GM12865 (cell line): Measurements from ENCODE around the gene HSPA9.

Experiments used
- DNase-seq: peaks from one replicate; pipeline ENCODE4 v3.0.0; 2010; ENCODE audit warnings: low read depth
- H3K4me3 ChIP-seq: 2 replicates; pipeline ENCODE4 v1.5.1; 2011; ENCODE audit warnings: mild to moderate bottlenecking, low read depth, low read length, control low read depth
- CTCF ChIP-seq: IDR thresholded peaks from 2 replicates; pipeline ENCODE4 v1.5.1; 2011; ENCODE audit warnings: low read length, control low read depth, low read depth, inconsistent platforms; ENCODE audit not compliant: insufficient read depth; ENCODE audit errors: missing control alignments

Gene HSPA9

GRCh38 chr5:138563340-138564118, 11.7 kb downstream of the HSPA9 start:
- TF ChIP-seq CTCF = no peak
- DNase-seq = no peak
- H3K4me3 ChIP-seq = no peak overlapping the region

DNA sequence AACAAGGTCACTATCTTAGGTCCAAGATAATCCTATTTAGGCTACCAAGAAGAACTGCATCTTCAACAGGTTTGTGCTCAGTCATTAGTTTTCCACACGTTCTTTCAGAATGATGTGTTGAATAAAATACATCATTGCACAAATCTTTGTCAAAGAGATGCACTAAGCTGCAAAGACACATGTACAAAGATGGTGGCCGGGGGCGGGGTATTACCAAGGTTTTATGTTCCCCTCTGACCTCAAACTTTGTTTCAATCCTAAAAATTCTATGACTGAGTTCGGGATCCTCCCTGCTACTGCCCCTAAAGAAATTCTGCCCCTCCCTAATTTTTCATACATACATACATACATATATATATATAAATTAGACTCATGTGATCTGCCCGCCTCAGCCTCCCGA, 14.2 kb downstream of the HSPA9 start:
- DNase-seq = no peak
- H3K4me3 ChIP-seq = no peak overlapping the region
- TF ChIP-seq CTCF = no peak

DNA sequence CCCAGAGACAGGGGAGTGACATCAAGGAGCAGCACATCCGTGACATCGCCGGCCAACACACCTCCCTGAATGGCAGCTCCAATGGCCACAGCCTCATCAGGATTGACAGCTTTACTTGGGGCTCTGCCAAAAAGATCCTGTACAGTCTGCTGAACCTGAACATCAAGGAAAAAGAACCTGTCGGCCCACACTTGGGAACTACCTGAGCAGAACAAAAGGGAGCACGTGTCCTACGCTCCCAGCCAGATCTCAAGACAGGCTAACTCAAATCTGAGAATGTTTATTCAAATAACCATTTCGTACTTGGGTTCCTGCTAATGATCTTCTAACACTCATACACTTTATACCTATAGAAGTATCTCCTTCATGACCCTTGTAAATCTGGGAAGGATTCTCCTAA, 15.3 kb downstream of the HSPA9 start:
- DNase-seq = no peak
- H3K4me3 ChIP-seq = no peak overlapping the region

DNA sequence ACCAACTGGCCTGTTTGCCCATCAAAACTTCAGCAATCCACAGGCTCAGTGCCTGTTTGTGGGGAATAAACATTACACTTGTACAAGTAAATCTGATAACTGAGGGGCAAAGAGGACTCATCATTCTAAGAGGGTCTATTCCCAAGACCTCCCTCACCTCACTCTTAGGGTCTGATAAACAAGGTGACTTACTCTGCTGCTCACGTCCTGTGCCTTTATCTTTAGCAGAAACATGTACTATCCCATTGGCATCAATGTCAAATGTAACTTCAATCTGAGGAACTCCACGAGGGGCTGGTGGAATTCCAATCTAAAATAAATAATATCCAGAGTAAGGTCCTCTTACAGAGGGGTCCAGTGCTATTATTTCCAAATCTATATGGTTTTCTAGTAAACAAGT, 17.5 kb downstream of the HSPA9 start:
- no peak for DNase-seq
- TF ChIP-seq CTCF = no peak
- no peak overlapping the region for H3K4me3 ChIP-seq

More for the DNA sequence above, 15.3 kb downstream of the HSPA9 start:
- TF ChIP-seq CTCF = no peak

- H3K4me3 ChIP-seq = no peak overlapping the region
- no peak for TF ChIP-seq CTCF
- no peak for DNase-seq
Observed at GRCh38 chr5:138554143-138554542, 21.1 kb downstream of the HSPA9 start.

DNA sequence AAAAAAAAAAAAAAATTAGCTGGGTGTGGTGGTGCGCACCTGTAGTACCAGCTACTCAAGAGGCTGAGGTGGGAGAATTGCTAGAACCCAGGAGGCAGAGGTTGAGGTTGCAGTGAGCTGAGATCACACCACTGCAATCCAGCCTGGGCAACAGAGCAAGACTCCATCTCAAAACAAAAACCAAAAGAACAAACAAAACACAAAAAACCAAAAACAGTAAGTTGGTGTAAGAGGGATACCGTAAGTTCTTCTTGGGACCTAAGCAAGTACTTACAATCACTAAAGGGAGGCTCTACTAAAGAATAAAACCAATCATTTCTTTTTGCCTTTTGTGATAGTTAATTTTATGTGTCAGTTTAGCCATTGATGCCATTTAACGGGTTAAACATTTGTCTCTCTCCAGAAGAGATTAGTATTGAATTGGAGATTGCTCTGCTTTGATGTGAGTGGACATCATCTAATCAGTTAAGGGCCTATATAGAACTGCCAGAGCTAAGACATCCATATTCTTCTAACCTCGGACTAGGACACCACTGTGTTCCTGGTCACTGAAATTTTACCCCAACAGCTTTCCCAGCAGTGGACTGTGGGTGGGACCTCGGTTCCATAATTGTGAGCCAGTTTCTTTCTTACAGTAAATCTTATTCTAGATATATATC, 21.6 kb downstream of the HSPA9 start:
- TF ChIP-seq CTCF = no peak
- no peak for DNase-seq
- H3K4me3 ChIP-seq = no peak overlapping the region

GRCh38 chr5:138552657-138553056, 22.5 kb downstream of the HSPA9 start:
- no peak overlapping the region for H3K4me3 ChIP-seq
- no peak for DNase-seq
- no peak for TF ChIP-seq CTCF
